ENCODE measurements around the gene NUP50.

NUP50 gene

DNA sequence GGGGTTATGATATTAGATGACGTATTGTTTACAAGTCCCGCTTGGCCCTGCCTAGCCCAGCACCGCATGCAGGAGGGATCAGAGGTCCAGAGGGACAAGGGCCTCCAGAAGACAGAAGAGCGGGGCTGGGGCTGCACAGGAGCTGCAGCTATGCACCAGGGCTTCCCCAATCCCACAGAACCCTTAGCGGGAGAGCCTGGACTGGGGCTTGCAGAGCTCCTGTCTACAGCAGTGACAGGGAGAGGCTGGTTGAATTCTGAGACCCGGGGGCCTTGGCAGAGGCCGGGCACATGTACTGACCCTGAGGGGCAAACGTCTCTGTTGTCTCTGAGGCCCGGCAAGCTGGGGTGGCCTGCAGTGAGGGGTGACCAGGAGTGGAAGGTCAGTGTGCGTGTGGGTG, 70.1 kb downstream of the NUP50 start:
- DNase-seq = no peak

DNA sequence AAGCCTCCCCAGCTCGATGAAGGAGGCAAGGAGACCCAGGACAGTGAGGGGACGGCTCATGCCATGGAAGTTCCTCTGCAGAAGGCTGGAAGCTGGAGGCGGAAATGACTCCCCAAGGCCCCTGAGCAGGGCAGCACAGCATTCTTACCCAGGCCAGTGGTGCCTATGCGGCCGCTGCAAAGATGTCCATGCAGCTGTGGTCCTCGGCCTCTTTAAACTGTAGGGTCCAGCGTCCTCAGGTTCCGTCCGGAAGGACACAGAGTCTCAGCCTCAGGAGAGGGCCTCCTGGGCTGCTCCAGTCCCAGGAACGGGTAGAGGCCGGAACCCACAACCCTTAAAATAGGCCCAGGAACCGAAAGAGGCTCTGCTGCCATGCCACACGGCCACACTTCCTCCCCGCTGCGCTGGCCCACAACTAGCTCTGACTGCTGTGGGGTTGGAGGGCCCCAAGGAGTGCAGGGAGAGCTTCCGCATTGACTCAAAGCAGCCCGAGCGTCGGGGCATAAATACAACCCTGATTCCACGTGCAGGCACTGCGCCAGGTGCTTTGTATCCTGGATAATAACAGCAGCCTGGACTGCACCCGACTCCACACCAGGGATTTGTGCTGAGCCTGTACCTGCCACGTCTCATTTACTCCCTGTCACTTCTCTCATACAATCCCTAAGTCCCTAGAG, 71.5 kb downstream of the NUP50 start:
- no peak for DNase-seq

DNA sequence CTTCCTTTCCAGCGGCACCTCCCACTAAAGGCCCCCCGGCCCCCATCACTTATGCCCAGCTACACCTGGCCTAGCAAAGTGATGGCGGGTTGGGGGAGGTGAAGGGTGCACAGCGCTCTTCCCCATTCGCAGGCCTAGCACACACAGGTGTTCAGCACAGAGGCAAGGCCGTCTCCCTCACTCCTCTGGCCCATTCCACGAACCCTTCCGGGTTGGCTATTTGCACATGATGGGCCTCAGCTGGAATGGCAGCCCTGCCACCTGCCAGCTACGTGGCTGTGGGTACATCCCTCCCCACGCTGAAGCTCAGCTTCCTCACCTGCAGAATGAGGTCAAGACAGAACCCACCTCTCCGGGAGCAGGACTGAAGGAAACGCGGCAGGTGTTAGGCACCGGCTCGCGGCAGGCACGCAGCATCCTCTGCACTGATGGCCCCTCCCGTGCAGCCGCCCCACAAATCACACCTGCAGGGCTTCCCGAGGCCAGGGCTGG, 72.2 kb downstream of the NUP50 start:
- no peak for DNase-seq

DNA sequence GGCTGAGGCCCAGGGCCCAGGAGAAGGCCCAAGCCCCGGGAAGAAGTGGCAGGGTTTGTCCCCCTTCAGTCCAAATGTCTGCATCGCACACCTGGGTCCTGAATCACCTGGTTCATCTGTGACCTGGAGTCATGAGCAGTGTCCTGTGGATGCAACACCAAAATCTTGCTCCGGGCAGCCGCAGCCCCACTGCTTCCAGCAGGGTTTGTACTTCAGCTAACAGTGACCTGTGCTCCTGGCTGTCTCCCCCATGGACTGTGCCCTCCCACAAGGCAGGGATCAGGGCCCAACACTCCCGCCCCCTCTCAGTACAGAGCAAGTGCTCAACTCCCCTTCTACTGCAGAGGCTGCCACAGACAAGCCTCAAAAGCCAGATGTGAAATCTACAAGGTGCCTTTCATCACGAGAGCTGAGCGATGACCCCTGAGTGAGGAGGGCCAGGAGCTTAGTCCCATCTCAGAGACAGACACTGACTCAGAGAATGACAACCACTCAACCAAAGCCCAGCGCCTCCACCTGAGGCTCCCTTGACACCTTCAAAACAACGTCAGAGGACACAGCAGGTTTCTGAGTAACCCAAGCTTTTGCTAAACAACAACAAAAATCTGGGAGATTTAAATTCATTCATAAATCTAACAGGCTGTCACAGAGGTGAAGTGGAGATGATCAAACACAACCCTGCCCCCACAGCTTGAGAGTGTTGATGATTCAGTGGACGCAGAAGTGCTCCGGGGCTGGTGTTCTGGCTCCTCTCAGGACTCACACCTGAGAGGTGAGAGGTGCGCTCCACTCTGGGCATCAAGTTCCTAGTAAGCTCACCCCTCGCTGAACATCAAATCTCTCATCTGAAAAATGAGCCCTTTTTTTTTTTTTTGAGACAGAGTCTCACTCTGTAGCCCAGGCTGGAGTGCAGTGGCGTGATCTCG, 73.6 kb downstream of the NUP50 start:
- DNase-seq = no peak
